RWPE1 (cell line): ENCODE results near the gene MS4A10.
A peak's percentile ranks its signal among the peaks of the same experiment; 100 is the strongest.

ENCODE experiments used
- CTCF ChIA-PET: fragments of 350-600 bp; sonication (Branson Sonifier 250); formaldehyde crosslinking; extraction: SDS; loops from one replicate; lab custom pipeline; 2021; lab: Yijun Ruan, JAX
- POLR2A ChIA-PET: fragments of 400-600 bp; formaldehyde crosslinking; extraction: SDS; loops from one replicate; lab custom pipeline; 2020; ENCODE audit warnings: antibody characterized with exemption; ENCODE audit not compliant: low non-redundant PET; lab: Yijun Ruan, JAX
- DNase-seq: peaks from one replicate; pipeline ENCODE4 v3.0.0; 2012; ENCODE audit warnings: low spot score
- H3K27ac ChIP-seq: fragments of 450-650 bp; 2 replicates; pipeline ENCODE4 v1.5.1; 2017
- CTCF ChIP-seq: fragments of 450-650 bp; conservative IDR thresholded peaks from 2 replicates; pipeline ENCODE4 v1.5.1; 2017; ENCODE audit warnings: low read depth, mild to moderate bottlenecking

Gene MS4A10

GRCh38 chr11:60840470-60841430, 55.6 kb downstream of the MS4A10 start:
- ChIA-PET CTCF (interaction anchor here (0.5 to 1.9 kb wide), 4 partner anchors 10 to 89 kb away, joined by 3 to 8 read pairs (median 3); no protein-coding TSS in a partner anchor), POLR2A (no interaction called here)
- TF ChIP-seq CTCF, result no peak
- H3K27ac ChIP-seq, result peak overlapping the region; percentile 67
- no peak for DNase-seq

GRCh38 chr11:60841797-60842667, 56.9 kb downstream of the MS4A10 start, which contains the start of gene CCDC86:
CCDC86 (plus strand) TSS chr11:60842113; CDS start chr11:60842125, 12 bp downstream.
- ChIA-PET POLR2A (no interaction called here), CTCF (interaction anchor here (1.9 to 3.6 kb wide), 2 partner anchors 11 kb away, joined by 8 to 14 read pairs; no protein-coding TSS in a partner anchor)
- no peak for TF ChIP-seq CTCF
- DNase-seq, result peak; percentile 100
- H3K27ac ChIP-seq, result peak within 1 kb of the TSS; percentile 67

GRCh38 chr11:60842668-60843600, 57.8 kb downstream of the MS4A10 start:
- TF ChIP-seq CTCF, result no peak
- POLR2A ChIA-PET, result no interaction called here
- peak overlapping the region; percentile 67 for H3K27ac ChIP-seq

GRCh38 chr11:60844045-60844869, 59.1 kb downstream of the MS4A10 start:
- no peak for TF ChIP-seq CTCF
- peak overlapping the region; percentile 14; the same call in 1 of the 2 replicates for H3K27ac ChIP-seq
- CTCF ChIA-PET, result interaction anchor here (3.6 kb wide), 1 partner anchor 13 kb away, joined by 14 read pairs; no protein-coding TSS in a partner anchor
- POLR2A ChIA-PET, result no interaction called here
- DNase-seq, result no peak

More at GRCh38 chr11:60842668-60843600, 57.8 kb downstream of the MS4A10 start:
- DNase-seq, result no peak
- CTCF ChIA-PET, result interaction anchor here (3.6 kb wide), 1 partner anchor 12 kb away, joined by 14 read pairs; no protein-coding TSS in a partner anchor

- CTCF ChIA-PET, result interaction anchor here (3.6 kb wide), 1 partner anchor 14 kb away, joined by 14 read pairs; no protein-coding TSS in a partner anchor
- POLR2A ChIA-PET, result no interaction called here
- no peak for DNase-seq
- H3K27ac ChIP-seq, result 0 out of 2 replicates have a peak overlapping the region, but pooled peaks have one; percentile 10
- TF ChIP-seq CTCF, result no peak
These were observed 59.7 kb downstream of the MS4A10 start for GRCh38 chr11:60844870-60845221.
